Nephron progenitor cell (in vitro differentiated cells): Measurements from ENCODE around the gene LRRC10B.
A peak's percentile ranks its signal among the peaks of the same experiment; 100 is the strongest.

Experiments
- DNase-seq: peaks from one replicate; pipeline ENCODE4 v3.0.0; 2021
- H3K27ac Mint-ChIP-seq: 2 replicates; pipeline ENCODE4 v1.8.0; 2021; ENCODE audit warnings: mild to moderate bottlenecking, moderate library complexity, mixed read lengths
- H3K27me3 Mint-ChIP-seq: 2 replicates; pipeline ENCODE4 v1.8.0; 2021; ENCODE audit warnings: mild to moderate bottlenecking, low read depth, mixed read lengths; ENCODE audit not compliant: poor library complexity
- H3K36me3 Mint-ChIP-seq: 2 replicates; pipeline ENCODE4 v1.8.0; 2021; ENCODE audit warnings: low read depth, mixed read lengths
- H3K4me1 Mint-ChIP-seq: 2 replicates; pipeline ENCODE4 v1.8.0; 2021; ENCODE audit warnings: mixed read lengths
- H3K4me3 Mint-ChIP-seq: 2 replicates; pipeline ENCODE4 v1.8.0; 2021; ENCODE audit warnings: mild to moderate bottlenecking, moderate library complexity, mixed read lengths
- H3K9me3 Mint-ChIP-seq: 2 replicates; pipeline ENCODE4 v1.8.0; 2021; ENCODE audit warnings: mild to moderate bottlenecking, moderate library complexity, mixed read lengths
- TF ChIP-seq, protein P1 (sequence below): fragments of 200-600 bp; sonication (generic); IDR thresholded peaks from 2 replicates; pipeline ENCODE4 v1.5.0; 2021; ENCODE audit warnings: antibody characterized with exemption

LRRC10B gene

GRCh38 chr11:61541598-61541997 is 33.0 kb downstream of the LRRC10B start:
- Mint-ChIP-seq H3K4me1 (peaks cover 95% of the 10 kb centered on the region), H3K27me3 (peaks cover 13% of the 10 kb centered on the region), H3K9me3 (no peaks in the 10 kb centered on the region), H3K36me3 (no peaks in the 10 kb centered on the region), H3K27ac (peak overlapping the region; percentile 91), H3K4me3 (peak overlapping the region; percentile 13)
- TF ChIP-seq, protein P1, sequence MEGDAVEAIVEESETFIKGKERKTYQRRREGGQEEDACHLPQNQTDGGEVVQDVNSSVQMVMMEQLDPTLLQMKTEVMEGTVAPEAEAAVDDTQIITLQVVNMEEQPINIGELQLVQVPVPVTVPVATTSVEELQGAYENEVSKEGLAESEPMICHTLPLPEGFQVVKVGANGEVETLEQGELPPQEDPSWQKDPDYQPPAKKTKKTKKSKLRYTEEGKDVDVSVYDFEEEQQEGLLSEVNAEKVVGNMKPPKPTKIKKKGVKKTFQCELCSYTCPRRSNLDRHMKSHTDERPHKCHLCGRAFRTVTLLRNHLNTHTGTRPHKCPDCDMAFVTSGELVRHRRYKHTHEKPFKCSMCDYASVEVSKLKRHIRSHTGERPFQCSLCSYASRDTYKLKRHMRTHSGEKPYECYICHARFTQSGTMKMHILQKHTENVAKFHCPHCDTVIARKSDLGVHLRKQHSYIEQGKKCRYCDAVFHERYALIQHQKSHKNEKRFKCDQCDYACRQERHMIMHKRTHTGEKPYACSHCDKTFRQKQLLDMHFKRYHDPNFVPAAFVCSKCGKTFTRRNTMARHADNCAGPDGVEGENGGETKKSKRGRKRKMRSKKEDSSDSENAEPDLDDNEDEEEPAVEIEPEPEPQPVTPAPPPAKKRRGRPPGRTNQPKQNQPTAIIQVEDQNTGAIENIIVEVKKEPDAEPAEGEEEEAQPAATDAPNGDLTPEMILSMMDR, result no peak
- peak; percentile 38 for DNase-seq

GRCh38 chr11:61542024-61542461 is 33.5 kb downstream of the LRRC10B start:
- H3K4me1 Mint-ChIP-seq, result peaks cover 95% of the 10 kb centered on the region
- H3K27ac Mint-ChIP-seq, result peak overlapping the region; percentile 91
- no peaks in the 10 kb centered on the region for H3K9me3 Mint-ChIP-seq
- peaks cover 13% of the 10 kb centered on the region for H3K27me3 Mint-ChIP-seq
- no peak for DNase-seq
- no peaks in the 10 kb centered on the region for H3K36me3 Mint-ChIP-seq
- peak overlapping the region; percentile 13 for H3K4me3 Mint-ChIP-seq
- TF ChIP-seq, protein P1, result no peak

DNA sequence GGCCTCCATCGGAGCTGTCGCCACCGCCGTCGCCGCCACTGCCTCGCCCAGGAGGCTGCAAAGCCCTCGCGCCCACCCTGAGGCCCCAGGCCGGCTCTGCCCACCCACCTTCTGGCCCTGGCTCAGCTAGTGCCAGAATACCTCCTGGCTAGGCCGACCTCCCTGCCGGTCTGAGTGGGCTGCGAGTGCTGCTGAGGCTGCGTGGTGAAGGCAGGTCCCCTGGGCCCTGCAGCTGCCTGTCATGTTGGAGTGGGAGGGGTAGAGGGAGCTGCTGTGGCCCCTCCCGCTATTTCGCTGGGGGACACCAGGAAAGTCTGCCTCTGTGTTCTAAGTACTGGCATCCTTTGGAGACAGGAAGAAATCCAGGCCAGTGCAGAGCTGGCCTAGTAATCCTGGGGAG is 34.2 kb downstream of the LRRC10B start:
- DNase-seq, result no peak
- no peaks in the 10 kb centered on the region for H3K9me3 Mint-ChIP-seq
- H3K27ac Mint-ChIP-seq, result no peak overlapping the region
- peaks cover 95% of the 10 kb centered on the region for H3K4me1 Mint-ChIP-seq
- peaks cover 13% of the 10 kb centered on the region for H3K27me3 Mint-ChIP-seq
- TF ChIP-seq, protein P1, result no peak
- no peak overlapping the region for H3K4me3 Mint-ChIP-seq
- H3K36me3 Mint-ChIP-seq, result no peaks in the 10 kb centered on the region

GRCh38 chr11:61543606-61544306 is 35.2 kb downstream of the LRRC10B start:
- H3K27me3 Mint-ChIP-seq, result peaks cover 13% of the 10 kb centered on the region
- no peaks in the 10 kb centered on the region for H3K9me3 Mint-ChIP-seq
- no peak overlapping the region for H3K4me3 Mint-ChIP-seq
- no peaks in the 10 kb centered on the region for H3K36me3 Mint-ChIP-seq
- H3K4me1 Mint-ChIP-seq, result peaks cover 94% of the 10 kb centered on the region
- H3K27ac Mint-ChIP-seq, result no peak overlapping the region
- TF ChIP-seq, protein P1, result no peak
- no peak for DNase-seq

DNA sequence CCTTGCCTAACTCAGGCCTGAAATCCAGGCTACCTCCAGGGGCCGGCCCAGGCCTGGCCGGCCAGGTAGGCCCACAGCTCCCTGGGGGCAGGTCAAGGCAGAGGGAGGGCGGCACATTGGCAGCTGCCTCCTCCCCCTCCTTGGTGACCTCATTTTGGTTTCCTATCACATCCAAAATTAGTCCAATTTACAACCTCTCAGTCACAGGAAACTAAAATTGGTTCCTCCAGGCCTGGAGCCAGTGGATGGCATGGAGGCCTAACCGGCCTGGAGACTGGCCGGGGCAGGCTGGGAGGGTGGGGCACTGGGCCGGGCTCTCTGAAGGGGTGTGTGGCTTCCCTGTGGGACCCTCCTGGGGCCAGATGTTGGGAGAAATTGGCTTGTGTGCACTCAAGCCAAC is 35.9 kb downstream of the LRRC10B start:
- no peak for DNase-seq
- no peak overlapping the region for H3K27ac Mint-ChIP-seq
- TF ChIP-seq, protein P1, result no peak
- H3K36me3 Mint-ChIP-seq, result no peaks in the 10 kb centered on the region
- peaks cover 94% of the 10 kb centered on the region for H3K4me1 Mint-ChIP-seq
- no peak overlapping the region for H3K4me3 Mint-ChIP-seq
- peaks cover 11% of the 10 kb centered on the region for H3K27me3 Mint-ChIP-seq
- H3K9me3 Mint-ChIP-seq, result no peaks in the 10 kb centered on the region

- Mint-ChIP-seq H3K36me3 (no peaks in the 10 kb centered on the region), H3K27ac (no peak overlapping the region), H3K27me3 (peaks cover 9% of the 10 kb centered on the region), H3K4me3 (peak overlapping the region; percentile 45), H3K9me3 (no peaks in the 10 kb centered on the region), H3K4me1 (peaks cover 93% of the 10 kb centered on the region)
- no peak for DNase-seq
- TF ChIP-seq, protein P1, result no peak
These were observed 36.8 kb downstream of the LRRC10B start for GRCh38 chr11:61545341-61545740.
